ENCODE measurements around the gene MEF2B.

The MEF2B gene

GRCh38 chr19:19205416-19206410 lies 35.6 kb upstream of the MEF2B start:
- TF ChIP-seq FOXP2 (optimal IDR thresholded peaks at IDR 0.05; ENCODE audit: borderline replicate concordance, extremely low read depth, extremely low read length, insufficient read depth) (no peak), POLR2AphosphoS5 (IDR thresholded peaks at IDR 0.05; ENCODE audit: low read depth, low read length) (no peak), REST (IDR thresholded peaks at IDR 0.05; ENCODE audit: insufficient read depth in 1 of 2, low read depth in 2 of 2, low read length in 2 of 2) (no peak), TAF1 (IDR thresholded peaks at IDR 0.05; ENCODE audit: borderline replicate concordance, insufficient read depth, low read length) (no peak), SIN3A (IDR thresholded peaks at IDR 0.05; ENCODE audit: borderline replicate concordance, insufficient read depth, low read length) (no peak)

GRCh38 chr19:19204181-19204580 lies 34.1 kb upstream of the MEF2B start:
- no peak for TF ChIP-seq POLR2AphosphoS5 (IDR thresholded peaks at IDR 0.05; ENCODE audit: low read depth, low read length)
- TF ChIP-seq SIN3A (IDR thresholded peaks at IDR 0.05; ENCODE audit: borderline replicate concordance, insufficient read depth, low read length): no peak
- TF ChIP-seq REST (IDR thresholded peaks at IDR 0.05; ENCODE audit: insufficient read depth in 1 of 2, low read depth in 2 of 2, low read length in 2 of 2): no peak
- no peak for TF ChIP-seq TAF1 (IDR thresholded peaks at IDR 0.05; ENCODE audit: borderline replicate concordance, insufficient read depth, low read length)

GRCh38 chr19:19203012-19203856 lies 33.2 kb upstream of the MEF2B start, which contains the start of gene NR2C2AP:
NR2C2AP (minus strand) TSS chr19:19203414; CDS start chr19:19203060, 354 bp downstream.
- TF ChIP-seq TAF1 (IDR thresholded peaks at IDR 0.05; ENCODE audit: borderline replicate concordance, insufficient read depth, low read length): 0 out of 2 replicates have a peak, but pooled peaks have one; percentile 28
- no peak for TF ChIP-seq FOXP2 (optimal IDR thresholded peaks at IDR 0.05; ENCODE audit: borderline replicate concordance, extremely low read depth, extremely low read length, insufficient read depth)
- TF ChIP-seq POLR2AphosphoS5 (IDR thresholded peaks at IDR 0.05; ENCODE audit: low read depth, low read length): peak; percentile 77
- no peak for TF ChIP-seq REST (IDR thresholded peaks at IDR 0.05; ENCODE audit: insufficient read depth in 1 of 2, low read depth in 2 of 2, low read length in 2 of 2)

DNA sequence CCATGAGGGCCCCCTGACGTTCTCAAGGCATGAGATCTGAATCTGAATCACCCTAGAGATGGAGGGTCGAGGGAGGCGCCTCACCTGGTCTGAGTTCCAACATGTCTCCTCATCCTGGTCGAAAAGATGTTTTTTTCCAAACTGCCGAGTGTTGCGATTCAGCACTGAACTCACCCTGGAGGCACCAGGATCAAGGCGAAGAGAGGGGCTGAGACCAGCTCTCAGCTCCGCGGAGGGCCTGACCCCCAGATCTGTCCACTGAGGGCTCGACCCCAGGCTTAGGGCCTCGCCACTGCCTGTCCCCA lies 32.6 kb upstream of the MEF2B start:
- no peak for TF ChIP-seq SIN3A (IDR thresholded peaks at IDR 0.05; ENCODE audit: borderline replicate concordance, insufficient read depth, low read length)
- no peak for TF ChIP-seq TAF1 (IDR thresholded peaks at IDR 0.05; ENCODE audit: borderline replicate concordance, insufficient read depth, low read length)
- no peak for TF ChIP-seq FOXP2 (optimal IDR thresholded peaks at IDR 0.05; ENCODE audit: borderline replicate concordance, extremely low read depth, extremely low read length, insufficient read depth)
- no peak; the same call in 1 of the 2 replicates for TF ChIP-seq POLR2AphosphoS5 (IDR thresholded peaks at IDR 0.05; ENCODE audit: low read depth, low read length)
- TF ChIP-seq REST (IDR thresholded peaks at IDR 0.05; ENCODE audit: insufficient read depth in 1 of 2, low read depth in 2 of 2, low read length in 2 of 2): no peak

Data from PFSK-1 (cell line).